OCI-LY1 (cell line): ENCODE results near the gene SCNN1B.

Experiments used
- H2AFZ ChIP-seq: fragments of 200-600 bp; sonication (generic), shearing (Covaris generic); 2 replicates; pipeline ENCODE4 v1.6.0; 2014; ENCODE audit warnings: antibody characterized with exemption, mild to moderate bottlenecking, low read length
- H3F3A ChIP-seq: fragments of 200-600 bp; sonication (generic), shearing (Covaris generic); 2 replicates; pipeline ENCODE4 v1.6.0; 2014; ENCODE audit warnings: mild to moderate bottlenecking, antibody characterized with exemption, low read length, moderate library complexity; ENCODE audit not compliant: insufficient read depth
- H3K27ac ChIP-seq: fragments of 200-600 bp; sonication (generic); 2 replicates; pipeline ENCODE4 v1.5.1; 2014; ENCODE audit warnings: low read length, mixed run types, mild to moderate bottlenecking, low read depth; ENCODE audit not compliant: poor library complexity, severe bottlenecking
- H3K27me3 ChIP-seq: fragments of 200-600 bp; sonication (generic); 2 replicates; pipeline ENCODE4 v1.6.0; 2014; ENCODE audit warnings: antibody characterized with exemption, mild to moderate bottlenecking, low read length, moderate library complexity; ENCODE audit not compliant: insufficient read depth
- H3K36me3 ChIP-seq: fragments of 200-600 bp; sonication (generic); 2 replicates; pipeline ENCODE4 v1.6.1; 2014; ENCODE audit warnings: mild to moderate bottlenecking, antibody characterized with exemption, low read length, moderate library complexity, mixed read lengths; ENCODE audit not compliant: insufficient read depth
- H3K4me1 ChIP-seq: fragments of 200-600 bp; sonication (generic); 2 replicates; pipeline ENCODE4 v1.5.1; 2014; ENCODE audit warnings: mild to moderate bottlenecking, low read length, moderate library complexity; ENCODE audit not compliant: insufficient read depth, severe bottlenecking
- H3K4me2 ChIP-seq: fragments of 200-600 bp; sonication (generic), shearing (Covaris generic); 2 replicates; pipeline ENCODE4 v1.6.1; 2014; ENCODE audit warnings: low read length
- H3K4me3 ChIP-seq: fragments of 200-600 bp; sonication (generic); 2 replicates; pipeline ENCODE4 v1.5.1; 2014; ENCODE audit warnings: low read length, low read depth, mild to moderate bottlenecking, mixed read lengths; ENCODE audit not compliant: poor library complexity, severe bottlenecking
- H3K79me2 ChIP-seq: fragments of 200-600 bp; shearing (Covaris generic); 2 replicates; pipeline ENCODE4 v1.6.1; 2016; ENCODE audit warnings: mixed run types, low read length, mixed read lengths; ENCODE audit not compliant: insufficient read depth
- H3K9ac ChIP-seq: fragments of 200-600 bp; sonication (generic), shearing (Covaris generic); 2 replicates; pipeline ENCODE4 v1.6.1; 2014; ENCODE audit warnings: mild to moderate bottlenecking, low read length, mixed read lengths
- H3K9me2 ChIP-seq: fragments of 200-600 bp; sonication (generic), shearing (Covaris generic); 2 replicates; pipeline ENCODE4 v1.6.1; 2014; ENCODE audit warnings: low read depth, mild to moderate bottlenecking, low read length, mixed read lengths
- H3K9me3 ChIP-seq: fragments of 200-600 bp; shearing (Covaris generic); 2 replicates; pipeline ENCODE4 v1.6.1; 2014; ENCODE audit warnings: low read length, mixed read lengths
- H4K20me1 ChIP-seq: fragments of 200-600 bp; sonication (generic), shearing (Covaris generic); 2 replicates; pipeline ENCODE4 v1.6.0; 2016; ENCODE audit warnings: mild to moderate bottlenecking, low read length; ENCODE audit not compliant: insufficient read depth
- EZH2 ChIP-seq: fragments of 200-600 bp; sonication (generic), shearing (Covaris generic); IDR thresholded peaks from 2 replicates; pipeline ENCODE4 v1.8.0; 2017; ENCODE audit warnings: borderline replicate concordance, mixed run types, mild to moderate bottlenecking, antibody characterized with exemption, low read length, moderate library complexity, mixed read lengths
- TF ChIP-seq, protein P1 (sequence below): fragments of 200-600 bp; sonication (generic), shearing (Covaris generic); IDR thresholded peaks from 2 replicates; pipeline ENCODE4 v1.5.1; 2017; ENCODE audit warnings: mild to moderate bottlenecking, antibody characterized with exemption, low read length, moderate library complexity, mixed read lengths

SCNN1B gene

DNA sequence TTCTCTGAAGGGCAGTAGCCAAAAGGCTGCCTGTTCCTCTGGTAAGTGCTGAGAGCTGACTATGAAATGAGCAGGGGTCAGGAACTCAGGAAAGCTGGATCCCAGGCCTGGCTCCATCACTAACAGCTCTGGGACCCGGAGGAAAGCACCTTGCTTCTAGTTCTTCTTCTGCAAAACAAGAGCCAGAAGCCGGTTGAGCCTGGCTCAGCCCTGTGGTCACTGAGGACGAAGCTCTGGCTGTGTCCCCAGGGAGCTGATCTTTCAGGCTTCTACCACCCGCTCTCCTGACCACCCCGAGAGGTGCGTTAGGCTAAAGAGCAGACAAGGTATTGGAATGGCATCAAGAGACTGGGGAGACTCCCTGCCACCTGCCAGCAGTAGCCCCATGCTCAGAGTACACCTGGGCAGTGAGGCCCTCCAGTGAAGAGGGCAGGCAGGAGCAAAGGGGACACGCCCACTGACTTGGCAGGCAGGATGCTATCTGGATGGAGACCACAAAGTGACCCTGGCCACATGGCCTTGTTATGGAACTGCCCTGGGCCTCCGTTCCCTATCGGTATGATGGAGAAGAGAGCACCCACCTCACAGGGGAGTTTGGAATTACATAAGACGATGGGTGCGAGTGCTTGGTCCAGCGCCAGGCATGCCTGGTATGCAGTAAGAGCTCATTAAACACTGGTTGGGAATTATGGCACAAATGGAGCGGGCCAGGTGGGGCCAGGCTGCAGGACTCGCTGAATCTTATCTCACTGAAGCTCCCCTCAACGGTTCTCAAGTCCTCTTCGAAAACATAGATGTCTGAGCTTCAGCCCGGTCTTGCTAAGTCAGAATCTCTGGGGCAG is 89.5 kb downstream of the SCNN1B start:
- no peak overlapping the region for H3K4me2 ChIP-seq
- H3K27ac ChIP-seq, result no peak overlapping the region

DNA sequence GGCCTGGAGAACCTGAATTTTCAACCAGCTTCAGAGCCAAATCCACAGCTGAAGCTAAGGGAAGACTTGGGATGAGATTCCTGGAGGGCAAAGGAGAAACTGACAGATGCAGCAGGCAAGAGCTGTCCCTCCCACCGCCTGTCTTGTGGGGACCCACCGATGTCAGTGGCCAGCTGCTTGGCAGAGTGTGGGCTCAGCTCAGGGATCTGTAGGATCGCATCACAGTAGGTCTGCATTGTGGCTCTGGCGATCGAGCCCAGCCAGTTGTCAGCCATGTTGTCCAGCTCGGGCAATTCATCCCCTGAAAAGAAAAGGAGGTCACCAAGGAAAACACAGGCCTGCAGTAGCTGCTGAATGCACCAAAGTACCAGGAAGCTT is 90.1 kb downstream of the SCNN1B start:
- H3K9me3 ChIP-seq, result no peaks in the 10 kb centered on the region
- H4K20me1 ChIP-seq, result no peaks in the 10 kb centered on the region
- H3K79me2 ChIP-seq, result no peaks in the 10 kb centered on the region
- no peak overlapping the region for H3K9ac ChIP-seq
- H3K4me1 ChIP-seq, result peaks cover 4% of the 10 kb centered on the region
- peaks cover 3% of the 10 kb centered on the region for H3K36me3 ChIP-seq
- TF ChIP-seq, protein P1, sequence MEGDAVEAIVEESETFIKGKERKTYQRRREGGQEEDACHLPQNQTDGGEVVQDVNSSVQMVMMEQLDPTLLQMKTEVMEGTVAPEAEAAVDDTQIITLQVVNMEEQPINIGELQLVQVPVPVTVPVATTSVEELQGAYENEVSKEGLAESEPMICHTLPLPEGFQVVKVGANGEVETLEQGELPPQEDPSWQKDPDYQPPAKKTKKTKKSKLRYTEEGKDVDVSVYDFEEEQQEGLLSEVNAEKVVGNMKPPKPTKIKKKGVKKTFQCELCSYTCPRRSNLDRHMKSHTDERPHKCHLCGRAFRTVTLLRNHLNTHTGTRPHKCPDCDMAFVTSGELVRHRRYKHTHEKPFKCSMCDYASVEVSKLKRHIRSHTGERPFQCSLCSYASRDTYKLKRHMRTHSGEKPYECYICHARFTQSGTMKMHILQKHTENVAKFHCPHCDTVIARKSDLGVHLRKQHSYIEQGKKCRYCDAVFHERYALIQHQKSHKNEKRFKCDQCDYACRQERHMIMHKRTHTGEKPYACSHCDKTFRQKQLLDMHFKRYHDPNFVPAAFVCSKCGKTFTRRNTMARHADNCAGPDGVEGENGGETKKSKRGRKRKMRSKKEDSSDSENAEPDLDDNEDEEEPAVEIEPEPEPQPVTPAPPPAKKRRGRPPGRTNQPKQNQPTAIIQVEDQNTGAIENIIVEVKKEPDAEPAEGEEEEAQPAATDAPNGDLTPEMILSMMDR, result no peak
- TF ChIP-seq EZH2, result no peak
- no peaks in the 10 kb centered on the region for H3K27me3 ChIP-seq
- no peak overlapping the region for H3K4me2 ChIP-seq
- H2AFZ ChIP-seq, result no peak overlapping the region
- no peak overlapping the region for H3K4me3 ChIP-seq
- no peaks in the 10 kb centered on the region for H3K9me2 ChIP-seq
- no peaks in the 10 kb centered on the region for H3F3A ChIP-seq
- H3K27ac ChIP-seq, result no peak overlapping the region

More for the DNA sequence above, 89.5 kb downstream of the SCNN1B start:
- peaks cover 3% of the 10 kb centered on the region for H3K36me3 ChIP-seq
- no peaks in the 10 kb centered on the region for H3K27me3 ChIP-seq
- no peak overlapping the region for H3K9ac ChIP-seq
- H4K20me1 ChIP-seq, result no peaks in the 10 kb centered on the region
- H3K4me3 ChIP-seq, result no peak overlapping the region
- H2AFZ ChIP-seq, result no peak overlapping the region
- H3K9me3 ChIP-seq, result no peaks in the 10 kb centered on the region
- H3K9me2 ChIP-seq, result no peaks in the 10 kb centered on the region
- no peaks in the 10 kb centered on the region for H3F3A ChIP-seq
- TF ChIP-seq, protein P1, result no peak
- TF ChIP-seq EZH2, result no peak
- H3K79me2 ChIP-seq, result no peaks in the 10 kb centered on the region
- no peaks in the 10 kb centered on the region for H3K4me1 ChIP-seq

DNA sequence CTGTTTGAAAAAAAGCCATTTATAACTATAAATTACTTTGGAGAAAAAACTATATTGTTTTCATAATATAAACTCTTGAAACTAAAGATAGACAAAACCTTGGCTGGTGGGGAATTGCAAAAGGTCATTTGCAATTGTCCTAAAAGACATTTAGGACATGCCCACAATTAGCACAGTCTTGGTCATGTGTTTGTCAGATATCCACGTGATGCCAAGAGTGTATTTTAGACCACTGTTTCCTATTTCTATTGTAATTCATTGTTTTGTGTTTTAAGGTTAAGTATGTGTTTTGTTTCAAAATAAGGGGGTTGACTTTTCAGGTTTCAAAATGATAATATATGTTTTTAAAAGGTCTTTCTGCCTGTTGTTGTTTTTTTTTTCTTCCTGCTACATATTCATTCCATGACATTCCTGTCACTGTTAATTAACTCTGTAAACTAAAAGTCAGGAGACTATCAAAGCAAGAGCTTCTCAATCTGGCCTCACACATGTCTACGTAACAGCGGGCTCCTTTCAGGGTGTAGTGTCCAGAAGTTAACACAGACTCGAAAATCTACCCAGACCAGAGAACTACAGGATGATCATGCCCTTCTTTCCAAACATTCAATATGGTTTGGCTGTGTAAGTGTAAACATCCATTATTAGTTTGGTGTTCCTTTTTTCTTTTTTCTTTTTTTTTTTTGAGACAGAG is 92.2 kb downstream of the SCNN1B start:
- peaks cover 3% of the 10 kb centered on the region; the same call in 1 of the 2 replicates for H3K36me3 ChIP-seq
- H3K9me3 ChIP-seq, result no peaks in the 10 kb centered on the region
- H3K4me3 ChIP-seq, result no peak overlapping the region
- H3F3A ChIP-seq, result no peaks in the 10 kb centered on the region
- no peak overlapping the region for H2AFZ ChIP-seq
- peaks cover 8% of the 10 kb centered on the region for H3K4me1 ChIP-seq
- H3K79me2 ChIP-seq, result no peaks in the 10 kb centered on the region
- H4K20me1 ChIP-seq, result no peaks in the 10 kb centered on the region
- no peaks in the 10 kb centered on the region for H3K27me3 ChIP-seq
- TF ChIP-seq, protein P1, result no peak
- no peak for TF ChIP-seq EZH2
- H3K4me2 ChIP-seq, result no peak overlapping the region
- no peak overlapping the region for H3K9ac ChIP-seq
- no peak overlapping the region for H3K27ac ChIP-seq
- no peaks in the 10 kb centered on the region for H3K9me2 ChIP-seq
